ENCODE data around the gene HSD11B2.
A peak's percentile ranks its signal among the peaks of the same experiment; 100 is the strongest.

HSD11B2 gene

GRCh38 chr16:67445913-67446907, 15.3 kb downstream of the HSD11B2 start:
- TF ChIP-seq CTCF (conservative IDR thresholded peaks at IDR 0.05), result no peak; the same call in 1 of the 2 replicates
- TF ChIP-seq ZFX (IDR thresholded peaks at IDR 0.05), result no peak
- H3K27ac ChIP-seq, result peak overlapping the region; percentile 82

GRCh38 chr16:67446968-67447507, 16.1 kb downstream of the HSD11B2 start:
- no peak for TF ChIP-seq CTCF (conservative IDR thresholded peaks at IDR 0.05)
- no peak for TF ChIP-seq ZFX (IDR thresholded peaks at IDR 0.05)
- peak overlapping the region; percentile 82 for H3K27ac ChIP-seq

- TF ChIP-seq CTCF (conservative IDR thresholded peaks at IDR 0.05) (peak; percentile 78), ZFX (IDR thresholded peaks at IDR 0.05) (no peak)
- H3K27ac ChIP-seq, result peak overlapping the region; percentile 82
These were observed 16.7 kb downstream of the HSD11B2 start for GRCh38 chr16:67447508-67448076.

- TF ChIP-seq CTCF (conservative IDR thresholded peaks at IDR 0.05) (no peak), ZFX (IDR thresholded peaks at IDR 0.05) (no peak)
- H3K27ac ChIP-seq, result peak overlapping the region; percentile 2; the same call in 1 of the 2 replicates
These were observed 17.7 kb downstream of the HSD11B2 start for GRCh38 chr16:67448580-67448979.

- H3K27ac ChIP-seq, result peak overlapping the region; percentile 96; the same call in 1 of the 2 replicates
- no peak for TF ChIP-seq ZFX (IDR thresholded peaks at IDR 0.05)
- no peak for TF ChIP-seq CTCF (conservative IDR thresholded peaks at IDR 0.05)
These were observed 18.4 kb downstream of the HSD11B2 start for GRCh38 chr16:67449336-67449735.

GRCh38 chr16:67449739-67450138, 18.8 kb downstream of the HSD11B2 start:
- peak overlapping the region; percentile 96 for H3K27ac ChIP-seq
- no peak for TF ChIP-seq ZFX (IDR thresholded peaks at IDR 0.05)
- no peak for TF ChIP-seq CTCF (conservative IDR thresholded peaks at IDR 0.05)
